HepG2 (cell line): Measurements from ENCODE around the gene ZNF524. TPM values are rescaled to one million over a fixed set of nuclear protein-coding genes. Genes with fewer than 3 reads are reported as not detected.

Experiments
- GLI4 ChIP-seq: sonication (generic); formaldehyde crosslinking; IDR thresholded peaks from 2 replicates; pipeline ENCODE4 v1.5.1; 2020; ENCODE audit warnings: missing genetic modification reagents, mild to moderate bottlenecking, moderate library complexity, borderline replicate concordance
- HDAC2 ChIP-seq: sonication (generic); formaldehyde crosslinking; IDR thresholded peaks from 2 replicates; pipeline ENCODE4 v1.4.0; 2020; ENCODE audit warnings: missing genetic modification reagents
- IKZF1 ChIP-seq: fragments of 450-650 bp; IDR thresholded peaks from 2 replicates; pipeline ENCODE4 v1.7.1; 2016
- JDP2 ChIP-seq: sonication (generic); formaldehyde crosslinking; IDR thresholded peaks from 2 replicates; pipeline ENCODE4 v1.8.1; 2022; ENCODE audit warnings: missing genetic modification reagents, borderline replicate concordance
- KAT2B ChIP-seq: fragments of 150-350 bp; IDR thresholded peaks from 2 replicates; pipeline ENCODE4 v1.6.1; 2014; ENCODE audit warnings: low read depth, low read length, borderline replicate concordance
- MAFG ChIP-seq: sonication (generic); formaldehyde crosslinking; IDR thresholded peaks from 2 replicates; pipeline ENCODE4 v1.5.1; 2020; ENCODE audit warnings: mild to moderate bottlenecking, missing genetic modification reagents
- MTA1 ChIP-seq: sonication (generic); formaldehyde crosslinking; IDR thresholded peaks from 2 replicates; pipeline ENCODE4 v1.4.0; 2020; ENCODE audit warnings: missing genetic modification reagents, mild to moderate bottlenecking, borderline replicate concordance
- PAWR ChIP-seq: sonication (generic); formaldehyde crosslinking; IDR thresholded peaks from 2 replicates; pipeline ENCODE4 v1.4.0; 2020; ENCODE audit warnings: missing genetic modification reagents, mild to moderate bottlenecking, borderline replicate concordance
- POGZ ChIP-seq: sonication (generic); formaldehyde crosslinking; IDR thresholded peaks from 2 replicates; pipeline ENCODE4 v1.4.0; 2020; ENCODE audit warnings: mild to moderate bottlenecking, missing genetic modification reagents
- REXO4 ChIP-seq: sonication (generic); formaldehyde crosslinking; IDR thresholded peaks from 2 replicates; pipeline ENCODE4 v1.8.0; 2022; ENCODE audit warnings: missing genetic modification reagents, mild to moderate bottlenecking, borderline replicate concordance
- SETDB1 ChIP-seq: sonication (generic); formaldehyde crosslinking; IDR thresholded peaks from 2 replicates; pipeline ENCODE4 v1.5.1; 2020; ENCODE audit warnings: missing genetic modification reagents, mild to moderate bottlenecking, borderline replicate concordance
- SP4 ChIP-seq: sonication (generic); formaldehyde crosslinking; IDR thresholded peaks from 2 replicates; pipeline ENCODE4 v1.8.1; 2023; ENCODE audit warnings: mild to moderate bottlenecking, missing genetic modification reagents
- TCF7 ChIP-seq: sonication (generic); IDR thresholded peaks from 2 replicates; pipeline ENCODE4 v1.6.1; 2016; ENCODE audit warnings: antibody characterized with exemption, low read depth
- ZMYM2 ChIP-seq: sonication (generic); formaldehyde crosslinking; IDR thresholded peaks from 2 replicates; pipeline ENCODE4 v1.8.0; 2022; ENCODE audit warnings: mild to moderate bottlenecking, missing genetic modification reagents
- ZNF709 ChIP-seq: sonication (generic); formaldehyde crosslinking; IDR thresholded peaks from 2 replicates; pipeline ENCODE4 v1.5.0; 2020; ENCODE audit warnings: mild to moderate bottlenecking, missing genetic modification reagents
- ZNF749 ChIP-seq: sonication (generic); formaldehyde crosslinking; IDR thresholded peaks from 2 replicates; pipeline ENCODE4 v1.8.0; 2022; ENCODE audit warnings: mild to moderate bottlenecking, missing genetic modification reagents, moderate library complexity, borderline replicate concordance
- polyA plus RNA-seq, 8 experiments: library from polyadenylated mRNA; depleted of rRNA in 3 of 8; stranded (reverse) in 7 of 8; unstranded in 1 of 8; fragments of >200 nt; fragmentation: Illumina TruSeq in 4 of 8; extraction: Trizol in 4 of 8; gene quantifications; 2 replicates each; pipeline versions ENCODE4 v1.2.1 to v1.2.3, GENCODE V29; 2011 to 2016; ENCODE audit warnings: low read depth in 4 of 8, missing spikeins in 1 of 8, mixed read lengths in 1 of 8; ENCODE audit not compliant: insufficient read depth in 1 of 8
- total RNA-seq, 5 experiments: library from RNA; depleted of rRNA; stranded (reverse); fragments of >200 nt; fragmentation: Illumina TruSeq; extraction: Trizol; gene quantifications; 2 replicates each; pipeline ENCODE4 v1.2.3, GENCODE V29; 2016; ENCODE audit warnings: low read depth in 1 of 5
- TF ChIP-seq, protein P1 (sequence below): IDR thresholded peaks from 2 replicates; pipeline ENCODE4 v1.6.1; 2012; ENCODE audit warnings: low read length, improper control_type of control experiment
- TF ChIP-seq, protein P2 (sequence below): sonication (generic); formaldehyde crosslinking; IDR thresholded peaks from 2 replicates; pipeline ENCODE4 v1.9.0; 2021; ENCODE audit warnings: missing genetic modification reagents, mild to moderate bottlenecking, borderline replicate concordance
- TF ChIP-seq, protein P3 (sequence below): sonication (generic); formaldehyde crosslinking; IDR thresholded peaks from 2 replicates; pipeline ENCODE4 v1.5.1; 2020; ENCODE audit warnings: missing genetic modification reagents, mild to moderate bottlenecking, borderline replicate concordance
- TF ChIP-seq, protein P4 (sequence below): sonication (generic); formaldehyde crosslinking; IDR thresholded peaks from 2 replicates; pipeline ENCODE4 v1.8.0; 2023; ENCODE audit warnings: mild to moderate bottlenecking, missing genetic modification reagents

Gene ZNF524
- total and polyA plus RNA-seq, 2 of the 13 experiments (the other 11 are each of a cell fraction or from before 2014, with no cell fraction given) = 3.2 to 4.6 TPM

DNA sequence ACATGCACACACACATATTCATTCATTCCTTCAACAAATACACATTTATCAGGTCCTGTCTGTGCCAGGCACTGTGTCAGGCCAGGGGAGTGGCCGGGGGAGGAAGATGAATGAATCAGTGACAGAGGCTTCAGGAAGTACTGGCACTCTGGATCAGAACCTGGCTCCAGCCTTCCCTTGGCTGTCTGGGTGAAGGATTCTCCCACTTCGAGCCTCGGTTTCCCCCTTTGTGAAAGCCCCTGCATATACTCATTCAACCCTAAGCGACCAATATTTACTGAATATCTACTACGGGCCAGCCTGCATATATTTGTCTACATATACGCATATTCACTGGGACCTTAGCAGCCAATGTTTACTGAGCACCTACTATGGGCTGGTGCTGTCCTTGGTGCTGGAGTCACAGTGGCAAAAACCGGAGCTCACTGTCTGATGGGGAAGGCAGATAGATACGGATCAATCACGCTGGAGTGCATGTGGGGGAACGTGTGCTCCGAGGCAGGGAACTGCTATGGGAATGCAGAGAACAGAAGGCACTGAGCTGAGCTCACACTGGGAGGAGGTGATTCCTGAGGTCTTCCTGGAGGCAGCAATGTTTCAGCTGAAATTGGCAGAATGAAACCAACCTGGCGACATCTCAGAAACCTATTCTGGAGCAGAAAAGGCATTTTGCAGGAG lies 18.8 kb upstream of the ZNF524 start (continued):
- TF ChIP-seq, protein P1, sequence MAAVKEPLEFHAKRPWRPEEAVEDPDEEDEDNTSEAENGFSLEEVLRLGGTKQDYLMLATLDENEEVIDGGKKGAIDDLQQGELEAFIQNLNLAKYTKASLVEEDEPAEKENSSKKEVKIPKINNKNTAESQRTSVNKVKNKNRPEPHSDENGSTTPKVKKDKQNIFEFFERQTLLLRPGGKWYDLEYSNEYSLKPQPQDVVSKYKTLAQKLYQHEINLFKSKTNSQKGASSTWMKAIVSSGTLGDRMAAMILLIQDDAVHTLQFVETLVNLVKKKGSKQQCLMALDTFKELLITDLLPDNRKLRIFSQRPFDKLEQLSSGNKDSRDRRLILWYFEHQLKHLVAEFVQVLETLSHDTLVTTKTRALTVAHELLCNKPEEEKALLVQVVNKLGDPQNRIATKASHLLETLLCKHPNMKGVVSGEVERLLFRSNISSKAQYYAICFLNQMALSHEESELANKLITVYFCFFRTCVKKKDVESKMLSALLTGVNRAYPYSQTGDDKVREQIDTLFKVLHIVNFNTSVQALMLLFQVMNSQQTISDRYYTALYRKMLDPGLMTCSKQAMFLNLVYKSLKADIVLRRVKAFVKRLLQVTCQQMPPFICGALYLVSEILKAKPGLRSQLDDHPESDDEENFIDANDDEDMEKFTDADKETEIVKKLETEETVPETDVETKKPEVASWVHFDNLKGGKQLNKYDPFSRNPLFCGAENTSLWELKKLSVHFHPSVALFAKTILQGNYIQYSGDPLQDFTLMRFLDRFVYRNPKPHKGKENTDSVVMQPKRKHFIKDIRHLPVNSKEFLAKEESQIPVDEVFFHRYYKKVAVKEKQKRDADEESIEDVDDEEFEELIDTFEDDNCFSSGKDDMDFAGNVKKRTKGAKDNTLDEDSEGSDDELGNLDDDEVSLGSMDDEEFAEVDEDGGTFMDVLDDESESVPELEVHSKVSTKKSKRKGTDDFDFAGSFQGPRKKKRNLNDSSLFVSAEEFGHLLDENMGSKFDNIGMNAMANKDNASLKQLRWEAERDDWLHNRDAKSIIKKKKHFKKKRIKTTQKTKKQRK = no peak
- TF ChIP-seq KAT2B (no peak), TCF7 (no peak), IKZF1 (no peak), REXO4 (CRISPR knock-in tag) (no peak), HDAC2 (CRISPR knock-in tag) (peak; percentile 59), MAFG (CRISPR knock-in tag) (no peak), GLI4 (CRISPR knock-in tag) (no peak), JDP2 (no peak; the same call in 1 of the 2 replicates), SETDB1 (CRISPR knock-in tag) (no peak), ZNF709 (CRISPR knock-in tag) (peak; percentile 70), ZMYM2 (CRISPR knock-in tag) (peak; percentile 86), PAWR (CRISPR knock-in tag) (no peak; the same call in 1 of the 2 replicates), SP4 (CRISPR knock-in tag) (no peak), POGZ (CRISPR knock-in tag) (no peak; the same call in 1 of the 2 replicates), ZNF749 (CRISPR knock-in tag) (no peak; the same call in 1 of the 2 replicates), MTA1 (CRISPR knock-in tag) (0 out of 2 replicates have a peak, but pooled peaks have one; percentile 0)
- TF ChIP-seq, protein P2, sequence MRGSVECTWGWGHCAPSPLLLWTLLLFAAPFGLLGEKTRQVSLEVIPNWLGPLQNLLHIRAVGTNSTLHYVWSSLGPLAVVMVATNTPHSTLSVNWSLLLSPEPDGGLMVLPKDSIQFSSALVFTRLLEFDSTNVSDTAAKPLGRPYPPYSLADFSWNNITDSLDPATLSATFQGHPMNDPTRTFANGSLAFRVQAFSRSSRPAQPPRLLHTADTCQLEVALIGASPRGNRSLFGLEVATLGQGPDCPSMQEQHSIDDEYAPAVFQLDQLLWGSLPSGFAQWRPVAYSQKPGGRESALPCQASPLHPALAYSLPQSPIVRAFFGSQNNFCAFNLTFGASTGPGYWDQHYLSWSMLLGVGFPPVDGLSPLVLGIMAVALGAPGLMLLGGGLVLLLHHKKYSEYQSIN (CRISPR knock-in tag) = no peak
- TF ChIP-seq, protein P3, sequence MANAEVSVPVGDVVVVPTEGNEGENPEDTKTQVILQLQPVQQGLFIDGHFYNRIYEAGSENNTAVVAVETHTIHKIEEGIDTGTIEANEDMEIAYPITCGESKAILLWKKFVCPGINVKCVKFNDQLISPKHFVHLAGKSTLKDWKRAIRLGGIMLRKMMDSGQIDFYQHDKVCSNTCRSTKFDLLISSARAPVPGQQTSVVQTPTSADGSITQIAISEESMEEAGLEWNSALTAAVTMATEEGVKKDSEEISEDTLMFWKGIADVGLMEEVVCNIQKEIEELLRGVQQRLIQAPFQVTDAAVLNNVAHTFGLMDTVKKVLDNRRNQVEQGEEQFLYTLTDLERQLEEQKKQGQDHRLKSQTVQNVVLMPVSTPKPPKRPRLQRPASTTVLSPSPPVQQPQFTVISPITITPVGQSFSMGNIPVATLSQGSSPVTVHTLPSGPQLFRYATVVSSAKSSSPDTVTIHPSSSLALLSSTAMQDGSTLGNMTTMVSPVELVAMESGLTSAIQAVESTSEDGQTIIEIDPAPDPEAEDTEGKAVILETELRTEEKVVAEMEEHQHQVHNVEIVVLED = no peak
- TF ChIP-seq, protein P4, sequence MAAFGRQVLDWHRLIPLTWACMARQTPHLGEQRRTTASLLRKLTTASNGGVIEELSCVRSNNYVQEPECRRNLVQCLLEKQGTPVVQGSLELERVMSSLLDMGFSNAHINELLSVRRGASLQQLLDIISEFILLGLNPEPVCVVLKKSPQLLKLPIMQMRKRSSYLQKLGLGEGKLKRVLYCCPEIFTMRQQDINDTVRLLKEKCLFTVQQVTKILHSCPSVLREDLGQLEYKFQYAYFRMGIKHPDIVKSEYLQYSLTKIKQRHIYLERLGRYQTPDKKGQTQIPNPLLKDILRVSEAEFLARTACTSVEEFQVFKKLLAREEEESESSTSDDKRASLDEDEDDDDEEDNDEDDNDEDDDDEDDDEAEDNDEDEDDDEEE (CRISPR knock-in tag) = no peak
